HepG2 (cell line): ENCODE data around the gene CRYM. TPM values are rescaled to one million over a fixed set of nuclear protein-coding genes. Genes with fewer than 3 reads are reported as not detected.

ENCODE experiments used
- AGO1 ChIP-seq: fragments of 200-400 bp; formaldehyde crosslinking; IDR thresholded peaks from 2 replicates; pipeline ENCODE4 v1.6.1; 2017; ENCODE audit warnings: mild to moderate bottlenecking, low read depth, low read length, moderate library complexity; ENCODE audit not compliant: poor library complexity, severe bottlenecking
- ATAD3A ChIP-seq: sonication (generic); formaldehyde crosslinking; IDR thresholded peaks from 2 replicates; pipeline ENCODE4 v1.4.0; 2020; ENCODE audit warnings: missing genetic modification reagents
- DR1 ChIP-seq: sonication (generic); formaldehyde crosslinking; IDR thresholded peaks from 2 replicates; pipeline ENCODE4 v1.8.0; 2021; ENCODE audit warnings: mild to moderate bottlenecking, missing genetic modification reagents, inconsistent platforms
- FOXM1 ChIP-seq: sonication (generic); formaldehyde crosslinking; IDR thresholded peaks from 2 replicates; pipeline ENCODE4 v1.5.0; 2020; ENCODE audit warnings: missing genetic modification reagents
- GMEB2 ChIP-seq: IDR thresholded peaks from 2 replicates; pipeline ENCODE4 v1.6.1; 2016; ENCODE audit warnings: missing biosample characterization, missing genetic modification reagents, low read depth
- MLX ChIP-seq: IDR thresholded peaks from 2 replicates; pipeline ENCODE4 v1.6.1; 2016
- MTF1 ChIP-seq: sonication (generic); formaldehyde crosslinking; IDR thresholded peaks from 2 replicates; pipeline ENCODE4 v1.5.0; 2020; ENCODE audit warnings: missing genetic modification reagents
- PATZ1 ChIP-seq: sonication (generic); formaldehyde crosslinking; IDR thresholded peaks from 2 replicates; pipeline ENCODE4 v1.4.0; 2020; ENCODE audit warnings: missing genetic modification reagents
- RBM39 ChIP-seq: fragments of 200-400 bp; formaldehyde crosslinking; IDR thresholded peaks from one replicate; pipeline ENCODE4 v1.6.1; 2018; ENCODE audit warnings: antibody characterized with exemption, mild to moderate bottlenecking, low read depth, low read length; ENCODE audit not compliant: poor library complexity, severe bottlenecking
- RNF219 ChIP-seq: sonication (generic); formaldehyde crosslinking; IDR thresholded peaks from 2 replicates; pipeline ENCODE4 v1.5.0; 2020; ENCODE audit warnings: mild to moderate bottlenecking, missing genetic modification reagents
- RXRA ChIP-seq: sonication (generic); formaldehyde crosslinking; IDR thresholded peaks from 2 replicates; pipeline ENCODE4 v1.5.1; 2020; ENCODE audit warnings: missing genetic modification reagents
- ZBTB10 ChIP-seq: sonication (generic); formaldehyde crosslinking; IDR thresholded peaks from 2 replicates; pipeline ENCODE4 v1.4.0; 2020; ENCODE audit warnings: missing genetic modification reagents, borderline replicate concordance
- ZBTB2 ChIP-seq: sonication (generic); formaldehyde crosslinking; IDR thresholded peaks from 2 replicates; pipeline ENCODE4 v1.8.0; 2022; ENCODE audit warnings: low read depth, missing genetic modification reagents
- ZKSCAN1 ChIP-seq: fragments of 150-350 bp; IDR thresholded peaks from 2 replicates; pipeline ENCODE4 v1.6.1; 2014; ENCODE audit warnings: low read length
- ZNF274 ChIP-seq: sonication (generic); formaldehyde crosslinking; IDR thresholded peaks from 2 replicates; pipeline ENCODE4 v1.5.1; 2020; ENCODE audit warnings: mild to moderate bottlenecking, missing genetic modification reagents
- ZNF639 ChIP-seq: conservative IDR thresholded peaks from 2 replicates; pipeline ENCODE4 v1.6.1; 2018; ENCODE audit warnings: missing genetic modification reagents
- ZNF703 ChIP-seq: sonication (generic); formaldehyde crosslinking; IDR thresholded peaks from 2 replicates; pipeline ENCODE4 v1.5.1; 2020; ENCODE audit warnings: missing genetic modification reagents, mild to moderate bottlenecking, moderate library complexity, borderline replicate concordance
- polyA plus RNA-seq, 8 experiments: library from polyadenylated mRNA; depleted of rRNA in 3 of 8; stranded (reverse) in 7 of 8; unstranded in 1 of 8; fragments of >200 nt; fragmentation: Illumina TruSeq in 4 of 8; extraction: Trizol in 4 of 8; gene quantifications; 2 replicates each; pipeline versions ENCODE4 v1.2.1 to v1.2.3, GENCODE V29; 2011 to 2016; ENCODE audit warnings: low read depth in 4 of 8, missing spikeins in 1 of 8, mixed read lengths in 1 of 8; ENCODE audit not compliant: insufficient read depth in 1 of 8
- total RNA-seq, 5 experiments: library from RNA; depleted of rRNA; stranded (reverse); fragments of >200 nt; fragmentation: Illumina TruSeq; extraction: Trizol; gene quantifications; 2 replicates each; pipeline ENCODE4 v1.2.3, GENCODE V29; 2016; ENCODE audit warnings: low read depth in 1 of 5

The CRYM gene
- total and polyA plus RNA-seq, 2 of the 13 experiments (the other 11 are each of a cell fraction or from before 2014, with no cell fraction given): 1.9 to 2.2 TPM

GRCh38 chr16:21233521-21234150 lies 44.5 kb downstream of the CRYM start, which contains the start of gene ANKS4B (continued):
- TF ChIP-seq GMEB2 (CRISPR knock-in tag) (no peak), RXRA (CRISPR knock-in tag) (peak; percentile 97; the same call in 1 of the 2 replicates), PATZ1 (CRISPR knock-in tag) (peak; percentile 25; the same call in 1 of the 2 replicates), ZNF639 (CRISPR knock-in tag) (peak; percentile 61; the same call in 1 of the 2 replicates), FOXM1 (no peak), RBM39 (no peak), RNF219 (CRISPR knock-in tag) (peak; percentile 82), MTF1 (CRISPR knock-in tag) (no peak), ZKSCAN1 (no peak), ZBTB2 (CRISPR knock-in tag) (no peak), ZBTB10 (CRISPR knock-in tag) (no peak), ATAD3A (CRISPR knock-in tag) (no peak), ZNF703 (CRISPR knock-in tag) (no peak), DR1 (CRISPR knock-in tag) (peak; percentile 51; the same call in 1 of the 2 replicates), AGO1 (no peak), ZNF274 (no peak), MLX (CRISPR knock-in tag) (peak; percentile 77)
